ENCODE measurements around the gene RPL6. TPM values are rescaled to one million over a fixed set of nuclear protein-coding genes. Genes with fewer than 3 reads are reported as not detected.
"Not testable (repeated sequence)": the region's sequence is repeated elsewhere in the genome, so short reads cannot be mapped to it uniquely, and the experiment has no call there.

Gene RPL6
- total RNA-seq, 1 experiment from 2014 or later = 1,848 TPM

GRCh38 chr12:112419297-112420133, 10.1 kb upstream of the RPL6 start:
- peak; percentile 66 for DNase-seq (ENCODE audit: low read depth)

GRCh38 chr12:112418608-112419296, 9.3 kb upstream of the RPL6 start, which contains the start of gene PTPN11:
TSS of gene PTPN11 (plus strand) at chr12:112418947. CDS start at chr12:112419112, 165 bp downstream.
- peak; percentile 69 for DNase-seq (ENCODE audit: low read depth)

- DNase-seq (ENCODE audit: low read depth) = no peak
Observed at GRCh38 chr12:112418273-112418607, 8.8 kb upstream of the RPL6 start.

GRCh38 chr12:112415457-112415856, 6.1 kb upstream of the RPL6 start:
- not testable (repeated sequence) for DNase-seq (ENCODE audit: low read depth)

- DNase-seq (ENCODE audit: low read depth) = no peak
Observed at GRCh38 chr12:112413855-112414625, 4.6 kb upstream of the RPL6 start.

- DNase-seq (ENCODE audit: low read depth) = no peak
Observed at GRCh38 chr12:112409906-112410244, 470 bp upstream of the RPL6 start.

- DNase-seq (ENCODE audit: low read depth) = peak; percentile 24
Observed at GRCh38 chr12:112408621-112409020, 784 bp downstream of the RPL6 start.

GRCh38 chr12:112407683-112408082, 1.7 kb downstream of the RPL6 start:
- not testable (repeated sequence) for DNase-seq (ENCODE audit: low read depth)

GRCh38 chr12:112406519-112407488, 2.6 kb downstream of the RPL6 start:
- no peak for DNase-seq (ENCODE audit: low read depth)

GRCh38 chr12:112401903-112402498, 7.4 kb downstream of the RPL6 start:
- no peak for DNase-seq (ENCODE audit: low read depth)

GRCh38 chr12:112401054-112401453, 8.4 kb downstream of the RPL6 start:
- DNase-seq (ENCODE audit: low read depth) = no peak

GRCh38 chr12:112393328-112393727, 16.1 kb downstream of the RPL6 start:
- DNase-seq (ENCODE audit: low read depth) = no peak

- not testable (repeated sequence) for DNase-seq (ENCODE audit: low read depth)
Observed at GRCh38 chr12:112389922-112390654, 19.3 kb downstream of the RPL6 start.

GRCh38 chr12:112389228-112389627, 20.2 kb downstream of the RPL6 start:
- DNase-seq (ENCODE audit: low read depth) = no peak

GRCh38 chr12:112386726-112387125, 22.7 kb downstream of the RPL6 start:
- no peak for DNase-seq (ENCODE audit: low read depth)

GRCh38 chr12:112382866-112383265, 26.5 kb downstream of the RPL6 start:
- DNase-seq (ENCODE audit: low read depth) = no peak

- DNase-seq (ENCODE audit: low read depth) = peak; percentile 76
Observed at GRCh38 chr12:112381883-112382796, 27.3 kb downstream of the RPL6 start, which contains the start of gene HECTD4. TSS of gene HECTD4 (minus strand) at chr12:112382431. CDS start at chr12:112382128, 303 bp downstream.

GRCh38 chr12:112381406-112381882, 28.0 kb downstream of the RPL6 start:
- DNase-seq (ENCODE audit: low read depth) = no peak
